Loucy (cell line): ENCODE data around the gene RABGAP1.

Experiments
- EZH2phosphoT487 ChIP-seq: fragments of 200-600 bp; IDR thresholded peaks from 2 replicates; pipeline ENCODE4 v1.6.1; 2018; ENCODE audit warnings: antibody characterized with exemption, mild to moderate bottlenecking, moderate library complexity, borderline replicate concordance
- TF ChIP-seq, protein P1 (sequence below): fragments of 200-600 bp; sonication (generic); conservative IDR thresholded peaks from 2 replicates; pipeline ENCODE4 v1.5.1; 2014; ENCODE audit warnings: mild to moderate bottlenecking, antibody characterized with exemption, low read length

DNA sequence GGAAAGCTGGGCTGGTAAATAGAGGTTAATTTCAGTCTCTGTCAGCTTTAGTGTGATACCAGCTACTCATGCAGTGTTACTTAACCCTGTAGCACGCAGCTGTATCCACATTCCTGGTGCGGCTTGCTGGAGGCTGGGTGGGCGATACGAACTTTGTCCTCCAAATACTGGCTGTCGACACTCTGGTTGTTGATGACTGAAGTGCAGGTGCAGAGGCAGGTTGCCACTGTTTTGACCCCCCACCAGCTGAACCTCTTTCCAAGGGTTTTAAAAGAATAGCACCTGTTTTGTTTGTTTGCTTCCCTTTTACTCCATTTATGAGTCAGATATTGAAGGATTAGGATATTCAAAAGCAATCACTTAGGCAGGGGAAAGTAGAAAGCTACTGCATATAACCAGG is 4.4 kb upstream of the RABGAP1 start:
- TF ChIP-seq, protein P1, sequence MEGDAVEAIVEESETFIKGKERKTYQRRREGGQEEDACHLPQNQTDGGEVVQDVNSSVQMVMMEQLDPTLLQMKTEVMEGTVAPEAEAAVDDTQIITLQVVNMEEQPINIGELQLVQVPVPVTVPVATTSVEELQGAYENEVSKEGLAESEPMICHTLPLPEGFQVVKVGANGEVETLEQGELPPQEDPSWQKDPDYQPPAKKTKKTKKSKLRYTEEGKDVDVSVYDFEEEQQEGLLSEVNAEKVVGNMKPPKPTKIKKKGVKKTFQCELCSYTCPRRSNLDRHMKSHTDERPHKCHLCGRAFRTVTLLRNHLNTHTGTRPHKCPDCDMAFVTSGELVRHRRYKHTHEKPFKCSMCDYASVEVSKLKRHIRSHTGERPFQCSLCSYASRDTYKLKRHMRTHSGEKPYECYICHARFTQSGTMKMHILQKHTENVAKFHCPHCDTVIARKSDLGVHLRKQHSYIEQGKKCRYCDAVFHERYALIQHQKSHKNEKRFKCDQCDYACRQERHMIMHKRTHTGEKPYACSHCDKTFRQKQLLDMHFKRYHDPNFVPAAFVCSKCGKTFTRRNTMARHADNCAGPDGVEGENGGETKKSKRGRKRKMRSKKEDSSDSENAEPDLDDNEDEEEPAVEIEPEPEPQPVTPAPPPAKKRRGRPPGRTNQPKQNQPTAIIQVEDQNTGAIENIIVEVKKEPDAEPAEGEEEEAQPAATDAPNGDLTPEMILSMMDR = no peak
- TF ChIP-seq EZH2phosphoT487 = no peak
